SK-N-MC (cell line): ENCODE data around the gene RNASE9.
"Not testable (repeated sequence)": the region's sequence is repeated elsewhere in the genome, so short reads cannot be mapped to it uniquely, and the experiment has no call there.

Experiments used
- DNase-seq: peaks from one replicate; pipeline ENCODE4 v3.0.0-alpha.2; 2011; ENCODE audit warnings: low read depth, low spot score
- H3K27ac ChIP-seq: fragments of 200-600 bp; sonication (generic); 2 replicates; pipeline ENCODE4 v1.5.1; 2016; ENCODE audit warnings: mixed run types
- H3K36me3 ChIP-seq: fragments of 200-600 bp; sonication (generic); 2 replicates; pipeline ENCODE4 v1.6.1; 2017; ENCODE audit warnings: antibody characterized with exemption, low read length, mixed read lengths; ENCODE audit not compliant: insufficient read depth
- H3K4me3 ChIP-seq: fragments of 200-600 bp; sonication (generic); 2 replicates; pipeline ENCODE4 v1.5.1; 2016
- H3K9ac ChIP-seq: fragments of 200-600 bp; sonication (generic); 2 replicates; pipeline ENCODE4 v1.8.0; 2017; ENCODE audit warnings: mixed run types, mixed read lengths; ENCODE audit not compliant: insufficient read length
- H3K9me3 ChIP-seq: fragments of 200-600 bp; sonication (generic); 2 replicates; pipeline ENCODE4 v1.6.1; 2017; ENCODE audit warnings: low read depth, mild to moderate bottlenecking, antibody characterized with exemption, low read length, moderate library complexity, mixed read lengths
- EZH2 ChIP-seq: fragments of 200-600 bp; sonication (generic); IDR thresholded peaks from one replicate; pipeline ENCODE4 v1.6.1; 2017; ENCODE audit warnings: antibody characterized with exemption
- FOXP2 ChIP-seq: optimal IDR thresholded peaks from 2 replicates; pipeline ENCODE3; 2011; ENCODE audit warnings: mild to moderate bottlenecking, moderate library complexity; ENCODE audit not compliant: insufficient read depth; ENCODE audit errors: extremely low read length, control extremely low read depth
- POLR2AphosphoS5 ChIP-seq: IDR thresholded peaks from 2 replicates; pipeline ENCODE4 v1.6.1; 2012; ENCODE audit warnings: mild to moderate bottlenecking, low read depth, low read length, borderline replicate concordance

The RNASE9 gene

DNA sequence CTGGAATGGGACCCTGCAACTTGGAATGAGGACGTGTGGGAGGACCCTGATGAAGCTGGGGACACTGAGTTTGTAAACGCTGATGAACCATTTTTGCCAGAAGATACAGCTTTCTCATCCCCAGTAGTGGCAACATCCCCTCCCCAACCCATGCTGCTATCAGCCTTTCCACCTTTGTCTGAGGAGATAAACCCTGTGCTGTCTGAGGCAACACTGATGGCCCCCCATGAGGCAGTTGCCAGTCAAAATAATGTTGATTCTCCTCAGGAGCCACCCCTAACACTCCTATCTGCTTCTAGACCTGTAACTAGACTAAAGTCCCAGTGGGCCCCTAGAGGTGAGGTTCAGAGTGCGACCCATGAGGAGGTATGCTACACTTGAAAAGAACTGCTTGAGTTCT lies 7.5 kb upstream of the RNASE9 start:
- Histone ChIP-seq H3K27ac (no peak overlapping the region), H3K4me3 (no peak overlapping the region), H3K36me3 (no peaks in the 10 kb centered on the region), H3K9ac (no peak overlapping the region), H3K9me3 (no peaks in the 10 kb centered on the region)
- TF ChIP-seq EZH2: no peak
- TF ChIP-seq FOXP2: no peak
- TF ChIP-seq POLR2AphosphoS5: no peak
- DNase-seq: no peak

- DNase-seq, H3K9ac ChIP-seq, H3K36me3 ChIP-seq, H3K9me3 ChIP-seq, H3K27ac ChIP-seq, H3K4me3 ChIP-seq: not testable (repeated sequence)
Measured at GRCh38 chr14:20567199-20567598, 6.4 kb upstream of the RNASE9 start.

DNA sequence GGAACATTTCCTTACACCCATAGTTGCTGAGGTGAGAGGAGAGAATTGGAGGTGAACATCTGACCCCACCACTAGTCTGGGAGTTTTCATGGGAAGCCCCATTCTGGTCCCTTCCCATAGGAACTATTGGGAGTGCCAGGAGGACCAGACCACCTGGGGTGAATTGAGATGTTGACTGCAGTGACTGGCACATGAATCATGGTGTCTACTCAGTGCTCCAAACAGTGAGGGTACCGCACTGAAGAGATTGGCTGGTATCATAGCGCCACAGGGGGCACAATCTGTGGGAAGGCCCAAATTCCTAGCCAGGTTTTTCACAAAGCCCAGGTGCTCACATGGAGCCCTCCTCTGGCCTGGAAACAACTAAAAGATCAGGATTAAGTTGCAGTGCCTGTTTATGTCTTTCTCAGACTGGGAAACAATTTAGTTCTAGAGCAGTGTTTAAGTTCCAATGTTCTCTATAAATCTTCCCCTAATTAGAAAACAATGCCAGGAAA lies 3.7 kb upstream of the RNASE9 start:
- H3K27ac ChIP-seq: no peak overlapping the region
- H3K9ac ChIP-seq: no peak overlapping the region
- H3K9me3 ChIP-seq: no peaks in the 10 kb centered on the region
- H3K4me3 ChIP-seq: no peak overlapping the region
- no peaks in the 10 kb centered on the region for H3K36me3 ChIP-seq
- TF ChIP-seq FOXP2 (no peak), POLR2AphosphoS5 (no peak), EZH2 (no peak)
- DNase-seq: no peak

DNA sequence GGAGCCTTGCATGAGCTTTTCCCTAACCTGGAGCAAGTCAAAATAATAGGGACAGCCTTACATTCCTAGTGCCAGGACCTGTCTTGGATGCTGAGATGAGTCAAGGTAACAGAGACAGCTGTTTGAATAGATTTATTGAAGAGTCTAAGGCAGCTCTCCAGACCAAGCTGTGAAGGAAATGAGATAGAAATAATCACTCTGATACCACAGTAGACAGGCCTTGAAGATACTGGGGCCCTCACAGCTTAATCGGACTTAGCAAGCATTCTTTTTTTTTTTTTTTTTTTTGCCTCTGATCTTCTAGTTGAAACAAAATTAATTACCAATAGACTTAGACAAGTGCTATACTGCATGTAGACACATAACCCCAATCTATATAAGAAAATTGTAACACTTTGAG lies 3.1 kb upstream of the RNASE9 start:
- no peak for DNase-seq
- H3K27ac ChIP-seq: no peak overlapping the region
- H3K36me3 ChIP-seq: no peaks in the 10 kb centered on the region
- no peak overlapping the region for H3K4me3 ChIP-seq
- TF ChIP-seq FOXP2 (no peak), POLR2AphosphoS5 (no peak), EZH2 (no peak)
- no peaks in the 10 kb centered on the region for H3K9me3 ChIP-seq
- H3K9ac ChIP-seq: no peak overlapping the region

- no peaks in the 10 kb centered on the region for H3K36me3 ChIP-seq
- TF ChIP-seq POLR2AphosphoS5: no peak
- no peak for TF ChIP-seq FOXP2
- TF ChIP-seq EZH2: no peak
- no peaks in the 10 kb centered on the region for H3K9me3 ChIP-seq
- no peak for DNase-seq
- H3K9ac ChIP-seq: no peak overlapping the region
- H3K27ac ChIP-seq: no peak overlapping the region
- H3K4me3 ChIP-seq: no peak overlapping the region
Measured at GRCh38 chr14:20559461-20559904, 1.4 kb downstream of the RNASE9 start.

DNA sequence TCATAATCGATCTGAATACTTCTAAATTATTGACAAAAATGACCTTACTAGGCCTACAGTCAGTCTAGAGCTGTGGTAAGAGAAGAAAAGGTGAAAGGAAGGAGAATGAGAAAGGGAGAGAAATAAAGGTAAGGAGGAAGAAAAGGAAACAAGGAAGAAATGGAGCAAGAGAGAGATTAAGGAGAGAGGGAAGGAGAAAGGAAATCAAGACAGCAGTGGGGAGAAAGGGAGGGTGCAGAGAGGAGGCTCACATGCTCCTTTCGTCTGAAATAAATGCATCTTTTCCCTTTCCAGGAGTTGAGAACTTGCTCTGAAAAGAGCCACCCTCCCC lies 3.7 kb downstream of the RNASE9 start:
- Histone ChIP-seq H3K27ac (no peak overlapping the region), H3K4me3 (no peak overlapping the region), H3K9ac (no peak overlapping the region), H3K36me3 (no peaks in the 10 kb centered on the region), H3K9me3 (no peaks in the 10 kb centered on the region)
- TF ChIP-seq FOXP2: no peak
- no peak for TF ChIP-seq EZH2
- TF ChIP-seq POLR2AphosphoS5: no peak
- no peak for DNase-seq

GRCh38 chr14:20556500-20557211 lies 4.2 kb downstream of the RNASE9 start:
- Histone ChIP-seq H3K9ac (no peak overlapping the region), H3K4me3 (no peak overlapping the region), H3K9me3 (no peaks in the 10 kb centered on the region), H3K36me3 (no peaks in the 10 kb centered on the region), H3K27ac (no peak overlapping the region)
- TF ChIP-seq POLR2AphosphoS5 (no peak), FOXP2 (no peak), EZH2 (no peak)
- no peak for DNase-seq

GRCh38 chr14:20555845-20556244 lies 5.0 kb downstream of the RNASE9 start:
- H3K9ac ChIP-seq: no peak overlapping the region
- TF ChIP-seq FOXP2 (no peak), EZH2 (no peak), POLR2AphosphoS5 (no peak)
- H3K4me3 ChIP-seq: no peak overlapping the region
- no peaks in the 10 kb centered on the region for H3K36me3 ChIP-seq
- no peaks in the 10 kb centered on the region for H3K9me3 ChIP-seq
- H3K27ac ChIP-seq: no peak overlapping the region
- DNase-seq: no peak

- H3K9me3 ChIP-seq: no peaks in the 10 kb centered on the region
- H3K4me3 ChIP-seq: no peak overlapping the region
- H3K27ac ChIP-seq: no peak overlapping the region
- TF ChIP-seq FOXP2: no peak
- no peak for TF ChIP-seq EZH2
- TF ChIP-seq POLR2AphosphoS5: no peak
- no peaks in the 10 kb centered on the region for H3K36me3 ChIP-seq
- no peak overlapping the region for H3K9ac ChIP-seq
- no peak for DNase-seq
Measured at GRCh38 chr14:20553024-20553423, 7.8 kb downstream of the RNASE9 start.
